ENCODE measurements around the gene MTERF4. TPM values are rescaled to one million over a fixed set of nuclear protein-coding genes. Genes with fewer than 3 reads are reported as not detected.

The MTERF4 gene
- total RNA-seq, 1 donor from 2014 or later: 63.5 TPM

GRCh38 chr2:241049739-241050623 is 52.1 kb downstream of the MTERF4 start:
- no peaks in the 10 kb centered on the region for H3K4me1 Mint-ChIP-seq (ENCODE audit: low read depth, unreplicated experiment)
- TF ChIP-seq CTCF (IDR thresholded peaks at IDR 0.05; ENCODE audit: partially characterized antibody, unreplicated experiment): no peak
- no peak overlapping the region for H3K27ac Mint-ChIP-seq (ENCODE audit: unreplicated experiment)
- peaks cover 4% of the 10 kb centered on the region for H3K36me3 Mint-ChIP-seq (ENCODE audit: unreplicated experiment)
- peaks cover 2% of the 10 kb centered on the region for H3K9me3 Mint-ChIP-seq (ENCODE audit: unreplicated experiment)
- H3K4me3 Mint-ChIP-seq (ENCODE audit: unreplicated experiment): no peak overlapping the region
- DNase-seq: no peak
- H3K27me3 Mint-ChIP-seq (ENCODE audit: unreplicated experiment): peaks cover 2% of the 10 kb centered on the region

DNA sequence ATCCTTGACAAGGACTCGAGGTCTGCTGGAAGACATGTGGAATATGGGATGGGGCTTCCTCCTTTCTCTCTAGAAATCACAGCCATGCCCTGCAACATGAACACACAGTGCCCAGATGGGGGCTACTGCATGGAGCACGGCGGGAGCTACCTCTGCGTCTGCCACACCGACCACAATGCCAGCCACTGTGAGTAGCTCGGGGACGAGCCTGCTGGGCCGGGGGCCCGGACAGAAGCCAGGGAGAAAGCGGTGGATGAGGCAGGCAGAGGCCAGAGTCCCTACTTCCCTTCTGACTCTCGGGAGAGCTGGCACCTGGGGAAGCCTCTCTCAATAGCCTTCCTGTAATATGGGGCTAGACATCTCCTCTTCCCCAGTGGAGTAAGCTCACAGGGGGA is 53.1 kb downstream of the MTERF4 start:
- H3K27ac Mint-ChIP-seq (ENCODE audit: unreplicated experiment): no peak overlapping the region
- H3K4me3 Mint-ChIP-seq (ENCODE audit: unreplicated experiment): no peak overlapping the region
- no peaks in the 10 kb centered on the region for H3K4me1 Mint-ChIP-seq (ENCODE audit: low read depth, unreplicated experiment)
- H3K27me3 Mint-ChIP-seq (ENCODE audit: unreplicated experiment): peaks cover 2% of the 10 kb centered on the region
- H3K36me3 Mint-ChIP-seq (ENCODE audit: unreplicated experiment): peaks cover 4% of the 10 kb centered on the region
- TF ChIP-seq CTCF (IDR thresholded peaks at IDR 0.05; ENCODE audit: partially characterized antibody, unreplicated experiment): no peak
- no peak for DNase-seq
- peaks cover 2% of the 10 kb centered on the region for H3K9me3 Mint-ChIP-seq (ENCODE audit: unreplicated experiment)

GRCh38 chr2:241048149-241048948 is 53.7 kb downstream of the MTERF4 start:
- DNase-seq: no peak
- TF ChIP-seq CTCF (IDR thresholded peaks at IDR 0.05; ENCODE audit: partially characterized antibody, unreplicated experiment): no peak
- peaks cover 2% of the 10 kb centered on the region for H3K27me3 Mint-ChIP-seq (ENCODE audit: unreplicated experiment)
- no peaks in the 10 kb centered on the region for H3K4me1 Mint-ChIP-seq (ENCODE audit: low read depth, unreplicated experiment)
- peaks cover 2% of the 10 kb centered on the region for H3K9me3 Mint-ChIP-seq (ENCODE audit: unreplicated experiment)
- peaks cover 4% of the 10 kb centered on the region for H3K36me3 Mint-ChIP-seq (ENCODE audit: unreplicated experiment)
- H3K27ac Mint-ChIP-seq (ENCODE audit: unreplicated experiment): no peak overlapping the region
- no peak overlapping the region for H3K4me3 Mint-ChIP-seq (ENCODE audit: unreplicated experiment)

GRCh38 chr2:241047253-241048010 is 54.7 kb downstream of the MTERF4 start:
- H3K4me1 Mint-ChIP-seq (ENCODE audit: low read depth, unreplicated experiment): no peaks in the 10 kb centered on the region
- peaks cover 4% of the 10 kb centered on the region for H3K36me3 Mint-ChIP-seq (ENCODE audit: unreplicated experiment)
- no peak for DNase-seq
- no peak overlapping the region for H3K27ac Mint-ChIP-seq (ENCODE audit: unreplicated experiment)
- H3K9me3 Mint-ChIP-seq (ENCODE audit: unreplicated experiment): peaks cover 2% of the 10 kb centered on the region
- no peak overlapping the region for H3K4me3 Mint-ChIP-seq (ENCODE audit: unreplicated experiment)
- TF ChIP-seq CTCF (IDR thresholded peaks at IDR 0.05; ENCODE audit: partially characterized antibody, unreplicated experiment): no peak
- no peaks in the 10 kb centered on the region for H3K27me3 Mint-ChIP-seq (ENCODE audit: unreplicated experiment)

Other genes with a start within 250 kb of the MTERF4 start
- not detected for gene AGXT, start 233.5 kb downstream of the MTERF4 start, total RNA-seq (ENCODE audit: unreplicated experiment)
- gene MAB21L4, start 206.1 kb downstream of the MTERF4 start, total RNA-seq (ENCODE audit: unreplicated experiment): not detected
- gene CROCC2, start 196.0 kb downstream of the MTERF4 start, total RNA-seq (ENCODE audit: unreplicated experiment): not detected
- 2.8 TPM for gene SNED1, start 103.7 kb downstream of the MTERF4 start, total RNA-seq (ENCODE audit: unreplicated experiment)
- 24.4 TPM for gene PASK, start 47.2 kb upstream of the MTERF4 start, total RNA-seq (ENCODE audit: unreplicated experiment)
- 53.9 TPM for gene PPP1R7, start 48.2 kb upstream of the MTERF4 start, total RNA-seq (ENCODE audit: unreplicated experiment)
- gene ANO7, start 86.4 kb upstream of the MTERF4 start, total RNA-seq (ENCODE audit: unreplicated experiment): 2.6 TPM
- 216 TPM for gene HDLBP, start 213.4 kb upstream of the MTERF4 start, total RNA-seq (ENCODE audit: unreplicated experiment)
- 302 TPM for gene SEPTIN2, start 213.6 kb upstream of the MTERF4 start, total RNA-seq (ENCODE audit: unreplicated experiment)